DMS79 (cell line): ENCODE data around the gene LIPG.

Experiments used
- DNase-seq: peaks from one replicate; lab custom pipeline; 2025; lab: John Stamatoyannopoulos, UW

The LIPG gene

DNA sequence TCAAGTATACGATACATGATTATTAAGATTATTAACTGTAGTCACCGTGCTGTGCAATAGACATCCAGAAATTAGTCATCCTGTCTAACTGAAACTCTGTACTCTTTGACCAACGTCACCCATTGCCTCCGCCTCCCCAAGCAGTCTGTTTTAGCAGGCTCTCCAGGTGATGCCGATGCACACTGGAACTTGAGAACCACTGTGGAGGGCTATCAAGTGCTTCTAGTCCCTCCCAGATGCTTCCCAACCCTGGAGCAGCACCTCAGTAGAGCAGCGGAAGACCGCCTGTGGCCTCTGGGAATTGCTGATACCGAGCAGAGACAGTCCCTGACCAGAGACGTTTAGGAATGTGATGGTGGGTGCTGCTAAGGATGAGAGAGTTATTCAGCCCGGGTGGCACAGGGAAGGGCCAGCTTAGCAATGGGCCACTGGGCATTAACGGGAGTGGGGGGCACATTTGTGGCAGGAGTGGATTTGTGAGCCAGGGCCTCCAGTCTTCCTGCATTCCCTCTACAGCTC, 50.7 kb downstream of the LIPG start:
- peak; percentile 43 for DNase-seq

- peak; percentile 36 for DNase-seq
These were observed 51.3 kb downstream of the LIPG start for GRCh38 chr18:49613141-49613640.

- peak; percentile 36 for DNase-seq
These were observed 51.8 kb downstream of the LIPG start for GRCh38 chr18:49613641-49614151.

- DNase-seq = no peak
These were observed 54.9 kb downstream of the LIPG start for GRCh38 chr18:49616618-49617328.

GRCh38 chr18:49617329-49617695, 55.5 kb downstream of the LIPG start:
- DNase-seq = no peak

- no peak for DNase-seq
These were observed 56.0 kb downstream of the LIPG start for GRCh38 chr18:49617865-49618264.

GRCh38 chr18:49618742-49619681, 57.2 kb downstream of the LIPG start:
- DNase-seq = no peak

GRCh38 chr18:49619801-49620200, 57.9 kb downstream of the LIPG start:
- DNase-seq = no peak

- no peak for DNase-seq
These were observed 59.4 kb downstream of the LIPG start for GRCh38 chr18:49621301-49621700.

- DNase-seq = no peak
These were observed 60.0 kb downstream of the LIPG start for GRCh38 chr18:49621717-49622351.

GRCh38 chr18:49623571-49623970, 61.7 kb downstream of the LIPG start:
- DNase-seq = no peak

- no peak for DNase-seq
These were observed 63.3 kb downstream of the LIPG start for GRCh38 chr18:49625021-49625691.

- no peak for DNase-seq
These were observed 65.1 kb downstream of the LIPG start for GRCh38 chr18:49626842-49627467.

DNA sequence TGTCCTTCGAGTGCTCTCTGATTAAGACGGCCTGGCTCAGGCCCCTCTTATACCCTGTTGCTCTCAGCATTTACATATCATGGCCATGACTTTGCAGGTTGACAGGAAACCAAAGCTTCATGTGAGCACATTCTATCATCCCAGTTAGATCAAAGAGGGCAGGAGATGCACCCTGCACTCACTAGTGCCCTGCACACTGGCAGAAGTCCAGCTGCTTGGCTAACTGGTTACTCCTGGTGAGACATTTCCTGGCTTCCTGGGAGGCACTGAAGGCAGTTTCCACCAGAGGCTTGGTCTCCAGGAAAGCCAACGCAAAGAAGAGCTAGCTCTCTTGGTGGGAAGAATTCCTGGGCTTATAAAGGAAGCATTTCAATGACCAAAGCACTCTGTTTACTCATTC, 66.3 kb downstream of the LIPG start:
- no peak for DNase-seq

GRCh38 chr18:49628881-49629795, 67.3 kb downstream of the LIPG start:
- DNase-seq = peak; percentile 37

GRCh38 chr18:49630246-49630699, 68.4 kb downstream of the LIPG start:
- DNase-seq = no peak

DNA sequence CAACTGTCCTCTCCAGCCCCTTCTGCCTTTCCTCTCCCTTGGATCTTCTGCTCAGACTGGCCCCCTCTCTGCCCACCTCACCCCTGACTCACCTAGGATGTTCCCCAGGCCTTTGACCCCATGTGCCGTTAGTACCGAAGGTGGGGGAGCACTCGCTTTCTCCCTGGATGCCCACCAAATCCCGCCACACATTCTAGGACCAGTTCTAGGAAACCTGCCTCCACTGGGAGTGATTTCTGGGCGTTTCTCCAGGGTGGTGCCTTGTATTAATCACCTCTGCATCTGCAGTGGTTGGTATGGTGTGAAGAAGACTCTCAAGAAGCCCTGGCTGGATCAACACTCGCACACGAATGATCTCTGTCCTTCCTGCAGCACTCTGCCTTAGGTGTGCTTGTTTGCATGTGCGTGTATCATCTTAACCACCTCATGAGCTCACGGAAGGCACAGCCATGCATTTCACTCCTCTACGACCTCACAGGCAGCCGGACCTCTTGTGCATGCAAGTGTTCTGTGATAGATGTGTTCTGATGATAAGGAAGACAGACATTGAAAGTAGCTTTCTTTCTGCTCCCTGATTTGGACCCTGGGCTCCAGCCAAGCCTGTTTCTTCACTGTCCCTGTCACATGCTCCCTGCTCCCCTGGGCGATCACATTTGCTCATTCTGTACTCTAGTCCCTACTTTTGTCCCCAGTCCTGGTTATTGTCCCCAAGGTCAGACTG, 69.4 kb downstream of the LIPG start:
- peak; percentile 20 for DNase-seq

GRCh38 chr18:49632588-49632987, 70.7 kb downstream of the LIPG start:
- DNase-seq = peak; percentile 84

- no peak for DNase-seq
These were observed 76.4 kb downstream of the LIPG start for GRCh38 chr18:49638209-49638785.
